Neural cell (in vitro differentiated cells): Measurements from ENCODE around the gene LCE2A.

Experiments
- CTCF ChIP-seq: fragments of 450-650 bp; IDR thresholded peaks from 2 replicates; pipeline ENCODE4 v1.5.1; 2014; ENCODE audit warnings: antibody characterized with exemption, mild to moderate bottlenecking, moderate library complexity; ENCODE audit not compliant: poor library complexity, severe bottlenecking
- EP300 ChIP-seq: fragments of 450-650 bp; conservative IDR thresholded peaks from 2 replicates; pipeline ENCODE4 v1.6.1; 2014; ENCODE audit warnings: antibody characterized with exemption, mild to moderate bottlenecking, moderate library complexity; ENCODE audit not compliant: poor library complexity, severe bottlenecking
- POLR2AphosphoS5 ChIP-seq: IDR thresholded peaks from 2 replicates; pipeline ENCODE4 v1.6.1; 2012
- RAD21 ChIP-seq: fragments of 450-650 bp; conservative IDR thresholded peaks from 2 replicates; pipeline ENCODE4 v1.6.1; 2014; ENCODE audit warnings: antibody characterized with exemption, mild to moderate bottlenecking, moderate library complexity
- REST ChIP-seq: IDR thresholded peaks from 2 replicates; pipeline ENCODE4 v1.6.1; 2012; ENCODE audit warnings: borderline replicate concordance
- TAF1 ChIP-seq: IDR thresholded peaks from 2 replicates; pipeline ENCODE4 v1.6.1; 2012; ENCODE audit warnings: low read depth

- TF ChIP-seq EP300: no peak
- no peak for TF ChIP-seq CTCF
- TF ChIP-seq POLR2AphosphoS5: no peak
- TF ChIP-seq REST: no peak
- TF ChIP-seq TAF1: no peak
- TF ChIP-seq RAD21: no peak
Observed at GRCh38 chr1:152683846-152684245, 14.3 kb upstream of the LCE2A start.
